ES-I3 (cell line): ENCODE data around the gene RSRC1.
"Not testable (repeated sequence)": the region's sequence is repeated elsewhere in the genome, so short reads cannot be mapped to it uniquely, and the experiment has no call there.

ENCODE experiments used
- H3K36me3 ChIP-seq: 2 replicates; pipeline ENCODE4 v1.6.1; 2013; ENCODE audit warnings: mild to moderate bottlenecking, low read length, control low read depth, moderate library complexity; ENCODE audit not compliant: insufficient read depth
- H3K4me1 ChIP-seq: 2 replicates; pipeline ENCODE4 v1.6.1; 2013; ENCODE audit warnings: mild to moderate bottlenecking, control low read depth, low read length; ENCODE audit not compliant: insufficient read depth
- H3K9ac ChIP-seq: 2 replicates; pipeline ENCODE4 v1.6.1; 2013; ENCODE audit warnings: low read depth, mild to moderate bottlenecking, low read length, moderate library complexity
- H3K9me3 ChIP-seq: 2 replicates; pipeline ENCODE4 v1.6.1; 2013; ENCODE audit warnings: mild to moderate bottlenecking, low read length, moderate library complexity; ENCODE audit not compliant: control insufficient read depth, insufficient read depth

The RSRC1 gene

DNA sequence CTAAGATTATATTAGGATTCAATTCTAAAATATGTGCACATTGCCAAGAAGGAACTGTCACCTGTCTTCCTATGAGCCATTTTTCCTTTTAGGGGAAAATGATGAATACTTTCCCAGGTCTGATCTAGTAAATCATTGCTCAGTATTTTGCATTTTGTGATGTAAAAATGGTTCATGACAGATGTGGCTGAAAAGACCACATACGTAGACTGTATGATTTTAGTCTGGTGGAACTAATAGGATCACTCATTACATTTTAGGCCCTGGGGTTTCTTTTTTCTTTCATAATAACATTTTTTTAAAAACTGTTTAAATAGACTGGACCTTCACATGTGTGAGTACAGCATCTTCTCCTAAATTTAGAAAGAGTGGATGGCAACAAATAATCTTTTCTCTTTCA is 259.4 kb downstream of the RSRC1 start:
- Histone ChIP-seq H3K36me3 (no peaks in the 10 kb centered on the region), H3K4me1 (no peaks in the 10 kb centered on the region), H3K9me3 (no peaks in the 10 kb centered on the region), H3K9ac (no peak overlapping the region)

DNA sequence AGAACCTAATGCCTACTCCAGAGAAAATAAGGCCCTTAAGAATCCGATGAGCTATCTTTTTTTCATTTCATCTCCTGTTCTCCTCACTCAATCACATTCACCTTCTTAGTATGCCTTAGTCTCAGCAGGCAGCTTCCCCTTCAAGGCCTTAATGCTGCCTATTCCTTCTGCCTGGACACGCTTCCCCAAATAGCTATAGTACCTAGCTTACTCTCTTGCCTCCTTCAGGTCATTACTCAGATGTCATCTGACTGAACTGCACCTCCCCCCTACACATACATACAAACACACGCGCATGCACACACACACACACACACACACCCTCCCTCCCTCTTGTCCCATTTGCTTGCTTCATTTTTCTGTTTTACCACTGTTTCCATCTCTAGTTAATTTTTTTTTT is 269.6 kb downstream of the RSRC1 start:
- H3K9me3 ChIP-seq: no peaks in the 10 kb centered on the region
- no peaks in the 10 kb centered on the region for H3K36me3 ChIP-seq
- no peak overlapping the region for H3K9ac ChIP-seq
- no peaks in the 10 kb centered on the region for H3K4me1 ChIP-seq

DNA sequence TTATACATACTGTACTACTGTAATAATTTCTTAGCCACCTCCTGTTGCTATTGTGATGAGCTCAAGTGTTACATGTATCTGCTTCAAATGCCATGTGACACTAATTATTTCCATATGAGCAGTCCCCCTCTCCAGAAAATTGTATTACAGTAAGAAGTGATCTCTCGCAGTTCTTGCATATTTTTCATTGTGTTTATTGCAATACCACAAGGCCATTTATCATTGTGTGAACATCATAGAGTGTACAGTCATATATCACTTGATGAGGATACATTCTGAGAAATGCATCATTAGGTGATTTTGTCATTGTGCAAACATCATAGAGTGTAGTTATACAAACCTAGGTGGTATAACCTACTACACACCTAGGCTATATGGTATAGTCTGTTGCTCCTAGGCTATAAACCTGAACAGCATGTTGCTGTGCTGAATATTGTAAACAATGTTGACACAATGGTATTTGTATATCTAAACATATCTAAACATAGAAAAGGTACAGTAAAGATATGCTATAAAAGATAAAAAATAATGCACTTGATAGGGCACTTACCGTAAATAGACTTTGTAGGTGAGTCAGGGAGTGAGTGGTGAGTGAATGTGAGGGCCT is 271.5 kb downstream of the RSRC1 start:
- Histone ChIP-seq H3K4me1 (no peaks in the 10 kb centered on the region), H3K9ac (no peak overlapping the region), H3K36me3 (no peaks in the 10 kb centered on the region), H3K9me3 (no peaks in the 10 kb centered on the region)

DNA sequence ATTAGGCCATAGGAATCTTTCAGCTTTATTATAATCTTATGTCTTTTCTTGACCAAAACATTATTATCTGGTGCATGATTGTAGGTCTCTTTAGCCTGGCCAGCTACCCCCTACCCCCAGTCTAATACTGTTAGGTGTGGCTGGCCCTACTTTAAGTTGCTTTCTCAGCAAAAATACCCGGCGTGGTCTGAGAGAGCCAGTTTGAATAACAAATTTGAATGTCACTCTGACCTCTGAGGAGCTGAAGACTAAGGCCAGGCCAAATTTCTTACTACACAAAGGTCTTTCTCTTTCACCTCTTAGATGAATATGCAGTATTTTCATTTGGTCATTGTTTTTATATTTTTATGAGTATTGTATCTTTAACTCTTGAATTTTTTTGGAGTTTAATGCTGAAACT is 272.6 kb downstream of the RSRC1 start:
- Histone ChIP-seq H3K9me3 (no peaks in the 10 kb centered on the region), H3K4me1 (no peaks in the 10 kb centered on the region), H3K9ac (no peak overlapping the region), H3K36me3 (no peaks in the 10 kb centered on the region)

DNA sequence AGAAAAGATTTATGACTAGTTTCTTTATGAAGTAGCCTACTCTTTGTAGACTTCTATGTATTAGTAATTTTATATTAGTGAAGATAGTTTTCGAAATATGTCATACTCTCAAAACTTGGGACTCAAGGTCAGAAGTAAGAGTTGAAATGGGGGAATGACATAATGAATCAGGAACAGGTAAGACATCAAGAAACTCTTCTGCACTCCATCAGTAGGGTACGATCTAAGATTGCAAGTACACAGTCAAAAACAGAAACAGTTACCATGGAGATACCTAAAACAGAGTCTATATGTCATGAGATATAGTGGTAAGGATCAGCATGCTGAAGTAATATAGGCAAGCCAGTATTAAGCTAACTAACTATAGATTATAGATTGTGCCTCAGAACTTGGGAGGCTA is 274.1 kb downstream of the RSRC1 start:
- no peaks in the 10 kb centered on the region for H3K9me3 ChIP-seq
- H3K36me3 ChIP-seq: no peaks in the 10 kb centered on the region
- H3K4me1 ChIP-seq: no peaks in the 10 kb centered on the region
- no peak overlapping the region for H3K9ac ChIP-seq

DNA sequence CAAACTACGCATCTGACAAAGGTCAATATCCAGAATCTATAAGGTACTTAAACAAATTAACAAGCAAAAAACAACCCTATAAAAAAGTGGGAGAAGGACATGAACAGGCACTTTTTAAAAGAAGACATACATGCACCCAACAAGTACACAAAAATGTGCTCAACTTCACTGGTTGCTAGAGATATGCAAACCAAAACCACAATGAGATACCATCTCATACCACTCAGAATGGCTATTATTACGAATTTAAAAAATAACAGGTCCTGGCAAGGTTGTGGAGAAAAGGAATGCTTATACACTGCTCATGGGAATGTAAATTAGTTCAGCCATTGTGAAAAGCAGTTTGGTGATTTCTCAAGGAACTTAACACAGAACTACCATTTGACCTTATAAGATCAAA is 285.5 kb downstream of the RSRC1 start:
- Histone ChIP-seq H3K4me1 (no peaks in the 10 kb centered on the region), H3K36me3 (no peaks in the 10 kb centered on the region), H3K9ac (no peak overlapping the region), H3K9me3 (peaks cover 7% of the 10 kb centered on the region; the same call in 1 of the 2 replicates)

DNA sequence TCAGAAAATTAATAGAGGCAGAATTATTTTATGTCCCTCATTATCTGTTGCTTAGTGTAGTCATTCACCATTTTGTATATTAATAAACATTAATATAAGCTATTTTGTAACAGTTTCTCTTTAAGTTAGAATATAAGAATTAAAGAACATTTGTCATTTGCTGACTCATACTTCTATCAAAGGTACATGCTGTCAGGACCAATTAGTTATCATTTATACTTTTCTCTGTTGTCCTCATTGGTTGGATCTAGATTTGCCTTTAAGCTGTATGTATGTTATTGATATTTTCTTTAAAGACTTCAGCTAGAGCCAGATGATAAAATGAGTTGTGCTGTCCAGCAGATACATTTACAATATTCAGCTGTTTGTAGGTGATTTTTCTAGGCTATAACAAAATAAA is 292.7 kb downstream of the RSRC1 start:
- H3K9me3 ChIP-seq: no peaks in the 10 kb centered on the region
- no peaks in the 10 kb centered on the region; the same call in 1 of the 2 replicates for H3K4me1 ChIP-seq
- H3K36me3 ChIP-seq: no peaks in the 10 kb centered on the region
- H3K9ac ChIP-seq: no peak overlapping the region

DNA sequence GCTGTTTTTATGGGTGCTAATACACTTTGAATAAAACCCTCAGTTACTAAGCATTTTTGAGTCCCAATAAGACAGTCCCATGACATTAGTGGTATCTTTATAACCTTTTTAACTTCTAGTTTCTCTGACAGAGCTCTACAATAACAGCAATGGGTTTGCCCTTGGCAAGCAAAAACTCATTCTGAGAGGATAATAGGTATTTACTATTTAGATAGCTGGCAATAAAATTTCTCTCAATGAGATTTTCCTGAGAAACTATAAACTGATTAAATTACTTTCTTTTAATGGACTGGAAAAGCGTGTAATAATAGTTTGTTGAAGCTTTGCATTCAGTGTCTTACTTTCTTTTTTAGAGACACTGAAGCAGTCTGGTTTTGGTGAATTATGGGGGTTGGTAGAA is 293.1 kb downstream of the RSRC1 start:
- H3K4me1 ChIP-seq: no peaks in the 10 kb centered on the region; the same call in 1 of the 2 replicates
- H3K9me3 ChIP-seq: no peaks in the 10 kb centered on the region
- no peaks in the 10 kb centered on the region for H3K36me3 ChIP-seq
- H3K9ac ChIP-seq: no peak overlapping the region

DNA sequence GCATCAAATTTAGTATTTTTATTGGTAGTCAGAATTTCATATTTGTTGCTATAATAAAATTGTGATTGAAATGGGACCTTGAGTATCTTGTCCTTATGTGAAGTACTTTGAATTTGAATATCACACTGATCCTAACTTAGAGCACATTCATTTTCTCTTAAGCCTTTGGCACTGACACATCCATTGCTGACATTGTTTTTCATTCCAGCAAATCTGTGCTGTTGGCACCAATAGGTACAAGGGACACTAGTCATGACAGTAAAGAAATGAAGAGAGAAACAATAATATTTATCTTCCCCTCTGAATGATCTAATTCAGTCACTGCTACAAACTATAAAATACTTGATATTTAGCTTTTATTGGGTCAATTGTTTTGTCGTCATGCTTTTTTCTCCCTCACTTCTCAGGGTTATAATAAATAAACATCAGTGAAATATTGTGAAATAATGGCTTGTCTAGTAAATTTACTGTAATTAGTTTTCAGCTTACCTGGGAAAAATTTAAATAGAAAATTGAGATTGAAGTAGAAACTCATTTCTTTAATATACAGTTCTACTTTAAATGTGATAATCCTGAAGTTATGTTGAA is 294.3 kb downstream of the RSRC1 start:
- no peaks in the 10 kb centered on the region for H3K9me3 ChIP-seq
- no peaks in the 10 kb centered on the region for H3K36me3 ChIP-seq
- no peak overlapping the region for H3K9ac ChIP-seq
- no peaks in the 10 kb centered on the region; the same call in 1 of the 2 replicates for H3K4me1 ChIP-seq

DNA sequence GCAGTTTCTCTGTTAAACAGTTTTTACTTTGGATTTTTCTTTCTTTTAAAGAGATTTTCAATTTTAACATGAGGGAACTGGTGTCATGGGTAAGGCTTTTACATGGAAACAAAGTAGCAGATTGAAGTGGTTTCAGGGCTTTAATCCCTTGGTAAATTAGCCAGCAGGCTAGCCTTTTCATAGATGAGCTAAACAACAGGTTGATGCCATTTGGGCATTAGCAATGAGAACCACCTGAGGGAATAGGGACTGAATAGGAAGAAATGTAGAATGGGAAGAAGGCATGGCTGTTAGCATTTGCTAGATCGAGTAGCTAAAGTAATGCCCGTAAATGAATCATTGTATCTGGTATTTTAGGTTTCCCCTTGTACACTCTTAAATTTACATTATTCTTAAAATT is 295.6 kb downstream of the RSRC1 start:
- Histone ChIP-seq H3K9ac (no peak overlapping the region), H3K4me1 (no peaks in the 10 kb centered on the region; the same call in 1 of the 2 replicates), H3K9me3 (no peaks in the 10 kb centered on the region), H3K36me3 (no peaks in the 10 kb centered on the region)

DNA sequence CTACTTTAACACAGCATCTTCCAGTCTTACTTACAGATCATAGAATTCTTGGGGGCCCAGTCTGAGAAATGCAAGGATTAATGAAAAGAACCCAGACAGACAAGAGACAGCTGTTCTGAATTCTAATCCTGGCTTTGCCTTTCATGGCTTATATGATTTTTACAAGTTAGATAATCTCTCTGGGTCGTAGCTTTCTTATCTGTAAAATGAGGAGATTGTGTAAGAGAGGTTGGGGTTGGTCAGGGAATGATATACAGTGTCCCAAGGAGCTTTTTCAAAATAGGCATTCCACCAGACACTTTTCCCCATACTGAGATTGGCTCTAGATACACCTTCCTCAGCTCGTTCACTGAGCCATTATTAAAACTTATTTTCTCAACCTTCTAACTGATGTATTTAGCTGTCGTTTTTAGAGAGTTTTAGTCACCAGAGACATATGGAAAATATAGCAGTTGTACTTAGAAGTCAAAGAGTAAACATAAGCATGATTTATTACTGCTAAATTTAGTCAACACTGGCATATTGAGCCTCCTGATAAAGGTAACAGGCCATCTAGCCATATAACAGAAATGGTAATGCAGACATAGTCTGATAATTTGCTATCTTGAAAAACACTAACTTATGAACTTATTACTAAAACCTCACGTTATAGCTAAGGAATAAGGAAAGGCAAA is 298.1 kb downstream of the RSRC1 start:
- H3K9ac ChIP-seq: no peak overlapping the region
- H3K36me3 ChIP-seq: no peaks in the 10 kb centered on the region
- H3K9me3 ChIP-seq: no peaks in the 10 kb centered on the region
- H3K4me1 ChIP-seq: no peaks in the 10 kb centered on the region; the same call in 1 of the 2 replicates

DNA sequence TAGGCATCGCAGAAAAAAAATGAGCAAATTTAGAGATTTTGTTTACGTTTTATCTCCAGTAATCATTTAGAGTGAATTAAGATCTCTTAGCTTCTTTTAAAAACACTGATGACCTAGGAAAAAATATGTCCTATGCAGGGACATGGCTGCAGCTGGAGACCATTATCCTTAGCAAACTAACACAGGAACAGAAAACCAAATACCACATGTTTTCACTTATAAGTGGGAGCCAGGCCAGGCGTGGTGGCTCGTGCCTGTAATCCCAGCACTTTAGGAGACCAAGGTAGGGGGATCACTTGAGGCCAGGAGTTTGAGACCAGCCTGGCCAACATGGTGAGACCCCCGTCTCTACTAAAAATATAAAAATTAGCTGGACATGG is 298.6 kb downstream of the RSRC1 start:
- H3K4me1 ChIP-seq, H3K9ac ChIP-seq, H3K9me3 ChIP-seq, H3K36me3 ChIP-seq: not testable (repeated sequence)

DNA sequence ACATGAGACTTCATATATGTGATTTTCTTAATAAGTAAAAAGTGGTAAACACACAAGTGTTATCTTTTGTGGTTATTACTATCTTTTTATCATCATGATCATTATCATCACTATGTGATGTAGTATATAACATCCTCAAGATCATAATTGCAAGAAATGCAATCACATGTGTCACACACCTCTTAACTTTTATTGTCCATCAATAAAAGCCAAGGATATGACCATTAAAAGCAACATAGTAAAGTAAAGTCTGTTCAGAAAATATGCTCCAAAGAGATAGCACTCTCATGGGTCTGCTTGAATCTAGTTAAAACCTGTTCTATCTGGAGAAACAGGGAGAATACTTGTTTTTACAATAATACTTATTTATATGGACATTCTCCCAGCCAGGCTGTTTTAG is 308.1 kb downstream of the RSRC1 start:
- Histone ChIP-seq H3K36me3 (no peaks in the 10 kb centered on the region), H3K4me1 (no peaks in the 10 kb centered on the region), H3K9me3 (no peaks in the 10 kb centered on the region), H3K9ac (no peak overlapping the region)

DNA sequence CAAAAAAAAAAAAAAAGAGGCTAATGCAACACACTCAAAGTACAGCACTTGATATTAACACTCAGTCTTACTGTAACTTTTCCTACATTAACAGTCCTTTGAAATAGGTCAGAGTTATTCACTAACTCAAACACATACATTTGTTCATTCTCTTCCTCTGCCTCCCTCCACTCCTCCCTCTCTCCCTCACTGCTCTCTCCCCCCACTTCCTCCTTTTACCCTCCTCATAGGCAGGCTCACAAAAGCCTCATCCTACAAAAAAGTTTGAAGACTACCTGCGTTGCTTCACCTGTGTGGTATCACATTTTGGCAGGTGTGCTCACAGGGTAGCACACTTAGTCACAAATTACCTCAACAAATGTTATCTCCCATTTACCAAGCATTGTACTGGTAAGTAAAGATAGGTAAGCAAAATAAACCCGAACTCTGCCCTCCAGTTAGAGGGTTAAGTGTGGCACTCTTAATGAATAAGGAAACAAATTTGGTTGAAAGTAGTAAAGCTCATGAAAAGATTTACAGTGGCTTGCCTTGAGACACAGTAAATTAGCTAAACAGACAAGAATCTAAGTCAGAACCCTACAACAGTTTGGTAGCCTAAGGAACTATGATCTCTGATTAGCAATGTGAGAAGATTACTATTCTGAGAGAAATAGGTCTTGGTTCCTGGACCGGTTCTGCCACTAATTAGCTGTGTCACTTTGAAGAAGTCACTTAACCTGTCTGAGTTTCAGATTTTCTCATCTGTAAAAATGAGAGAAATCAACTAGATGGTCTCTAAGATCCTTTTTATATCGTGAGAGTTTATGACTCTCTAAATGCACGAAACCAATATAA is 310.1 kb downstream of the RSRC1 start:
- no peaks in the 10 kb centered on the region for H3K9me3 ChIP-seq
- no peaks in the 10 kb centered on the region for H3K4me1 ChIP-seq
- H3K36me3 ChIP-seq: no peaks in the 10 kb centered on the region
- no peak overlapping the region for H3K9ac ChIP-seq
